ENCODE measurements around the gene MTRF1L.

Gene MTRF1L
- 8.4 to 12.0 reads per million in 2 donors for total RNA-seq

GRCh38 chr6:153002613-153003365 lies at the start of gene MTRF1L:
TSS of gene MTRF1L (minus strand) at chr6:153002709. CDS start at chr6:153002685, 24 bp downstream.
- peak; percentile 68 for DNase-seq

- DNase-seq, result no peak
Measured at GRCh38 chr6:153051801-153052200, 49.3 kb upstream of the MTRF1L start.

- no peak for DNase-seq
Measured at GRCh38 chr6:153048631-153049030, 46.1 kb upstream of the MTRF1L start.

- no peak for DNase-seq
Measured at GRCh38 chr6:153047386-153047785, 44.9 kb upstream of the MTRF1L start.

- DNase-seq, result no peak
Measured at GRCh38 chr6:153045271-153045670, 42.8 kb upstream of the MTRF1L start.

GRCh38 chr6:153044295-153044694 lies 41.8 kb upstream of the MTRF1L start:
- DNase-seq, result no peak

- DNase-seq, result no peak
Measured at GRCh38 chr6:153043719-153044118, 41.2 kb upstream of the MTRF1L start.

- no peak for DNase-seq
Measured at GRCh38 chr6:153038378-153039057, 36.0 kb upstream of the MTRF1L start.

- DNase-seq, result no peak
Measured at GRCh38 chr6:153034139-153034538, 31.6 kb upstream of the MTRF1L start.

- no peak for DNase-seq
Measured at GRCh38 chr6:153032255-153032882, 29.9 kb upstream of the MTRF1L start.

GRCh38 chr6:153031335-153031955 lies 28.9 kb upstream of the MTRF1L start:
- DNase-seq, result no peak

GRCh38 chr6:153028963-153029362 lies 26.5 kb upstream of the MTRF1L start:
- no peak for DNase-seq

GRCh38 chr6:153028286-153028685 lies 25.8 kb upstream of the MTRF1L start:
- no peak for DNase-seq

- no peak for DNase-seq
Measured at GRCh38 chr6:153027480-153027879, 25.0 kb upstream of the MTRF1L start.

GRCh38 chr6:153024709-153025017 lies 22.2 kb upstream of the MTRF1L start:
- no peak for DNase-seq

GRCh38 chr6:153023977-153024708 lies 21.6 kb upstream of the MTRF1L start:
- DNase-seq, result peak; percentile 5

GRCh38 chr6:153018355-153018754 lies 15.8 kb upstream of the MTRF1L start:
- DNase-seq, result no peak

- DNase-seq, result no peak
Measured at GRCh38 chr6:153016846-153017245, 14.3 kb upstream of the MTRF1L start.

- no peak for DNase-seq
Measured at GRCh38 chr6:153015094-153015640, 12.7 kb upstream of the MTRF1L start.

- DNase-seq, result no peak
Measured at GRCh38 chr6:153013438-153013837, 10.9 kb upstream of the MTRF1L start.

- no peak for DNase-seq
Measured at GRCh38 chr6:153012856-153013255, 10.3 kb upstream of the MTRF1L start.

- DNase-seq, result no peak
Measured at GRCh38 chr6:153003366-153003690, 819 bp upstream of the MTRF1L start.
